NCI-H1092 (cell line): ENCODE measurements around the gene TMC5.
A peak's percentile ranks its signal among the peaks of the same experiment; 100 is the strongest.

Source experiments
- DNase-seq: peaks from one replicate; lab custom pipeline; 2025; lab: John Stamatoyannopoulos, UW

Gene TMC5

GRCh38 chr16:19506965-19507364 lies 89.3 kb downstream of the TMC5 start:
- DNase-seq = no peak

- DNase-seq = no peak
These were observed 90.2 kb downstream of the TMC5 start for GRCh38 chr16:19507867-19508266.

GRCh38 chr16:19512297-19512696 lies 94.6 kb downstream of the TMC5 start:
- DNase-seq = no peak

GRCh38 chr16:19513377-19514053 lies 95.8 kb downstream of the TMC5 start:
- no peak for DNase-seq

- DNase-seq = no peak
These were observed 98.1 kb downstream of the TMC5 start for GRCh38 chr16:19515757-19516156.

- no peak for DNase-seq
These were observed 99.9 kb downstream of the TMC5 start for GRCh38 chr16:19517424-19518089.

GRCh38 chr16:19518388-19518787 lies 100.7 kb downstream of the TMC5 start:
- no peak for DNase-seq

GRCh38 chr16:19520861-19521331 lies 103.2 kb downstream of the TMC5 start:
- no peak for DNase-seq

GRCh38 chr16:19521471-19522396 lies 104.1 kb downstream of the TMC5 start, which contains the start of gene GDE1:
TSS of gene GDE1 (minus strand) at chr16:19522098. CDS start at chr16:19521964, 134 bp downstream.
- DNase-seq = peak; percentile 92

- no peak for DNase-seq
These were observed 104.7 kb downstream of the TMC5 start for GRCh38 chr16:19522397-19522732.

GRCh38 chr16:19522760-19523159 lies 105.1 kb downstream of the TMC5 start:
- no peak for DNase-seq

GRCh38 chr16:19523184-19523558 lies 105.5 kb downstream of the TMC5 start:
- no peak for DNase-seq

GRCh38 chr16:19523559-19524355 lies 106.1 kb downstream of the TMC5 start, which contains the start of gene CCP110:
TSS of gene CCP110 (plus strand) at chr16:19523942. CDS start at chr16:19527882, 3,940 bp downstream.
- DNase-seq = peak; percentile 97

- DNase-seq = no peak
These were observed 106.6 kb downstream of the TMC5 start for GRCh38 chr16:19524356-19524615.

GRCh38 chr16:19524616-19525384 lies 107.1 kb downstream of the TMC5 start:
- no peak for DNase-seq

GRCh38 chr16:19525385-19525723 lies 107.7 kb downstream of the TMC5 start:
- no peak for DNase-seq

GRCh38 chr16:19527161-19527560 lies 109.5 kb downstream of the TMC5 start:
- DNase-seq = no peak

GRCh38 chr16:19528666-19529065 lies 111.0 kb downstream of the TMC5 start:
- no peak for DNase-seq

- no peak for DNase-seq
These were observed 114.9 kb downstream of the TMC5 start for GRCh38 chr16:19532601-19533000.

- no peak for DNase-seq
These were observed 122.7 kb downstream of the TMC5 start for GRCh38 chr16:19540241-19540970.
